Activated CD4-positive, alpha-beta T cell treated with anti-CD3 and anti-CD28 coated beads, Interleukin-2, amount 50 U/mL, for 1 hour (primary cell): ENCODE results near the gene TMEM17.

Experiments
- DNase-seq: peaks from one replicate; pipeline ENCODE4 v3.0.0-alpha.2; 2020

The TMEM17 gene

GRCh38 chr2:62452701-62453454 lies 53.1 kb downstream of the TMEM17 start:
- no peak for DNase-seq

- DNase-seq = no peak
Observed at GRCh38 chr2:62450716-62451191, 55.2 kb downstream of the TMEM17 start.
